Adrenal gland (tissue), 12 donors: Measurements from ENCODE around the gene CDC14B. TPM values are rescaled to one million over a fixed set of nuclear protein-coding genes. Genes with fewer than 3 reads are reported as not detected.
A peak's percentile ranks its signal among the peaks of the same experiment; 100 is the strongest.

Experiments used
- DNase-seq, 7 donors: peaks; one replicate each; pipeline ENCODE4 v3.0.0-alpha.2; 2019 to 2020
- H3K27ac ChIP-seq, 5 donors: fragments of 200-600 bp; sonication (generic) in 4 of 5; 1 replicate in 3 of 5; 2 replicates in 2 of 5; pipeline versions ENCODE4 v1.5.1 to v1.8.0; 2016 to 2020; ENCODE audit warnings: mild to moderate bottlenecking in 1 of 5
- H3K27me3 ChIP-seq: fragments of 200-600 bp; 2 replicates; pipeline ENCODE4 v1.8.0; 2021
- H3K36me3 ChIP-seq, 2 donors: fragments of 200-600 bp; replicated peaks in 1 of 2; 1 replicate in 1 of 2; 2 replicates in 1 of 2; pipeline versions ENCODE4 v1.5.1 to v1.8.0; 2018 to 2022
- H3K4me1 ChIP-seq, 2 donors: fragments of 200-600 bp; replicated peaks in 1 of 2; 1 replicate in 1 of 2; 2 replicates in 1 of 2; pipeline versions ENCODE4 v1.5.1 to v1.8.0; 2018 to 2021
- H3K4me3 ChIP-seq, 4 donors: fragments of 200-600 bp; sonication (generic) in 3 of 4; one replicate each; pipeline ENCODE4 v1.5.1; 2016 to 2018
- H3K9me3 ChIP-seq, 3 donors: fragments of 200-600 bp; sonication (generic) in 1 of 3; replicated peaks in 1 of 3; 1 replicate in 2 of 3; 2 replicates in 1 of 3; pipeline versions ENCODE4 v1.5.1 to v1.8.0; 2016 to 2021
- CTCF ChIP-seq, 6 experiments: fragments of 450-650 bp in 4 of 6; fragments of 200-600 bp in 2 of 6; sonication (generic) in 1 of 6; IDR thresholded peaks; 1 replicate in 5 of 6; 2 replicates in 1 of 6; pipeline versions ENCODE4 v1.5.1 to v1.8.0; 2016 to 2021; ENCODE audit warnings: antibody characterized with exemption in 6 of 6, mild to moderate bottlenecking in 2 of 6, moderate library complexity in 1 of 6
- POLR2A ChIP-seq, 2 donors: fragments of 450-650 bp; IDR thresholded peaks; one replicate each; pipeline ENCODE4 v1.6.1; 2017; ENCODE audit warnings: antibody characterized with exemption in 2 of 2, mild to moderate bottlenecking in 2 of 2, moderate library complexity in 1 of 2
- WGBS, 4 donors: extraction: QIAGEN DNeasy Blood & Tissue Kit in 2 of 4; methylation state at CpG; one replicate each; pipeline versions ENCODE4 v1.1.5 to v1.1.7; 2013 to 2017; 5-methylcytosine and 5-hydroxymethylcytosine counted together
- intact Hi-C, 2 donors: fragments of 100-400 bp; cut with DNase I; formaldehyde crosslinking; loops; one replicate each; pipeline versions ENCODE4 v1.14.1 to v1.15.0; 2022 to 2023
- polyA plus RNA-seq, 3 donors: library from polyadenylated mRNA; stranded (reverse); fragments of 200-250 nt in 2 of 3; fragments of 350-450 nt in 1 of 3; fragmentation: Illumina TruSeq in 1 of 3; extraction: RNeasy Lipid Tissue Mini Kit (QIAGEN cat#74804) in 1 of 3; gene quantifications; one replicate each; pipeline ENCODE4 v1.2.3, GENCODE V29; 2013 to 2014
- total RNA-seq, 9 donors: library from RNA; depleted of rRNA in 4 of 9; stranded (reverse); fragments of >200 nt in 4 of 9; fragments of 120-200 nt in 1 of 9; fragmentation: NEBNext Ultra II Directional in 1 of 9; extraction: Animal tissue kit (Norgen Biotek cat#: 25700) in 1 of 9; gene quantifications; one replicate each; pipeline versions ENCODE4 v1.1.0 to v1.2.4, GENCODE V29; 2013 to 2023
- donor health status: healthy with polysubstance abuse.
- donor health status: Bipolar disorder and iron deficiency.
- donor health status: DM: yes; HTN: yes; CAD: no.
- donor health status: DM: no; HTN: no; CAD: no.
- donor health status: DM: no; HTN: no; CAD: no.
- donor health status: DM: yes; HTN: yes; CAD: no.

CDC14B gene
- total and polyA plus RNA-seq, 12 donors = 2.1 to 19.1 (median 10.2) TPM

GRCh38 chr9:96554801-96555566, 64.7 kb downstream of the CDC14B start:
- H3K9me3 ChIP-seq = no peaks in the 10 kb centered on the region
- no peaks in the 10 kb centered on the region for H3K27me3 ChIP-seq
- no peaks in the 10 kb centered on the region for H3K36me3 ChIP-seq
- no peak for TF ChIP-seq CTCF (IDR thresholded peaks at IDR 0.05)
- TF ChIP-seq POLR2A (IDR thresholded peaks at IDR 0.05) = no peak
- H3K4me1 ChIP-seq = peaks cover 0 to 29% of the 10 kb centered on the region in 2 donors
- 93 to 95% (median 94%) methylated on average over 10 of the region's 10 CpGs for WGBS, 4 donors
- no peak overlapping the region for H3K4me3 ChIP-seq
- peak overlapping the region in 1 of 5 donors; percentile 53 for H3K27ac ChIP-seq
- intact Hi-C loops = no loop called here
- DNase-seq = no peak

GRCh38 chr9:96554326-96554725, 65.3 kb downstream of the CDC14B start:
- Histone ChIP-seq H3K4me3 (no peak overlapping the region), H3K27ac (peak overlapping the region in 1 of 5 donors; percentile 73), H3K36me3 (no peaks in the 10 kb centered on the region), H3K9me3 (no peaks in the 10 kb centered on the region), H3K27me3 (no peaks in the 10 kb centered on the region), H3K4me1 (peaks cover 0 to 29% of the 10 kb centered on the region in 2 donors)
- no peak for DNase-seq
- TF ChIP-seq POLR2A (IDR thresholded peaks at IDR 0.05) = no peak
- TF ChIP-seq CTCF (IDR thresholded peaks at IDR 0.05) = no peak
- 73 to 86% (median 80%) methylated on average over 1 of the region's 1 CpG for WGBS, 4 donors
- intact Hi-C loops = no loop called here

- WGBS, 4 donors = 37 to 44% (median 43%) methylated on average over 2 of the region's 2 CpGs
- DNase-seq = peak in 2 of 7 donors; percentile 23 to 34
- intact Hi-C loops = no loop called here
- Histone ChIP-seq H3K9me3 (no peaks in the 10 kb centered on the region), H3K27me3 (no peaks in the 10 kb centered on the region), H3K4me3 (no peak overlapping the region), H3K4me1 (peaks cover 0 to 29% of the 10 kb centered on the region in 2 donors), H3K27ac (peak overlapping the region in 3 of 5 donors; percentile 59 to 73 (median 71)), H3K36me3 (no peaks in the 10 kb centered on the region)
- TF ChIP-seq CTCF (IDR thresholded peaks at IDR 0.05) (no peak), POLR2A (IDR thresholded peaks at IDR 0.05) (no peak)
Measured at GRCh38 chr9:96553070-96553469, 66.6 kb downstream of the CDC14B start.

- 88 to 99% (median 94%) methylated on average over 6 of the region's 6 CpGs for WGBS, 4 donors
- no peaks in the 10 kb centered on the region for H3K9me3 ChIP-seq
- H3K4me3 ChIP-seq = no peak overlapping the region
- intact Hi-C loops = no loop called here
- H3K27ac ChIP-seq = no peak overlapping the region
- TF ChIP-seq POLR2A (IDR thresholded peaks at IDR 0.05) = no peak
- no peak for TF ChIP-seq CTCF (IDR thresholded peaks at IDR 0.05)
- H3K36me3 ChIP-seq = no peaks in the 10 kb centered on the region
- H3K27me3 ChIP-seq = no peaks in the 10 kb centered on the region
- H3K4me1 ChIP-seq = peaks cover 0 to 22% of the 10 kb centered on the region in 2 donors
- DNase-seq = no peak
Measured at GRCh38 chr9:96551403-96551802, 68.2 kb downstream of the CDC14B start.
